GM21367 (cell line): ENCODE data around the gene OR51T1.
"Not testable (repeated sequence)": the region's sequence is repeated elsewhere in the genome, so short reads cannot be mapped to it uniquely, and the experiment has no call there.

Experiments
- ATAC-seq: cut with Tn5 transposase; IDR thresholded peaks from one replicate; pipeline ENCODE4 v1.9.1; 2021; ENCODE audit not compliant: unreplicated experiment

Gene OR51T1

GRCh38 chr11:4881860-4882500 lies at the start of gene OR51T1:
Gene OR51T1 (plus strand): TSS chr11:4881900. CDS start chr11:4881900, 0 bp downstream.
- no peak for ATAC-seq

GRCh38 chr11:4839851-4840549 lies 41.7 kb upstream of the OR51T1 start:
- ATAC-seq, result no peak

GRCh38 chr11:4848908-4849532 lies 32.7 kb upstream of the OR51T1 start, which contains the start of gene OR51S1:
Gene OR51S1 (minus strand): TSS chr11:4849208. CDS start chr11:4849208, 0 bp downstream.
- ATAC-seq, result no peak

GRCh38 chr11:4851033-4851432 lies 30.7 kb upstream of the OR51T1 start:
- ATAC-seq, result no peak

- not testable (repeated sequence) for ATAC-seq
Observed at GRCh38 chr11:4854286-4854685, 27.4 kb upstream of the OR51T1 start.

- no peak for ATAC-seq
Observed at GRCh38 chr11:4862447-4863236, 19.1 kb upstream of the OR51T1 start.

GRCh38 chr11:4863876-4864275 lies 17.8 kb upstream of the OR51T1 start:
- ATAC-seq, result no peak

GRCh38 chr11:4865855-4866254 lies 15.8 kb upstream of the OR51T1 start:
- ATAC-seq, result no peak

GRCh38 chr11:4881188-4881587 lies 512 bp upstream of the OR51T1 start:
- ATAC-seq, result no peak

- no peak for ATAC-seq
Observed at GRCh38 chr11:4882543-4882942, 843 bp downstream of the OR51T1 start.

GRCh38 chr11:4884361-4884760 lies 2.7 kb downstream of the OR51T1 start:
- no peak for ATAC-seq

- no peak for ATAC-seq
Observed at GRCh38 chr11:4886186-4886585, 4.5 kb downstream of the OR51T1 start.

- ATAC-seq, result no peak
Observed at GRCh38 chr11:4887591-4887990, 5.9 kb downstream of the OR51T1 start.

- no peak for ATAC-seq
Observed at GRCh38 chr11:4890279-4890678, 8.6 kb downstream of the OR51T1 start.

GRCh38 chr11:4891996-4892640 lies 10.4 kb downstream of the OR51T1 start:
- ATAC-seq, result no peak

- ATAC-seq, result no peak
Observed at GRCh38 chr11:4903484-4903883, 21.8 kb downstream of the OR51T1 start, which contains the start of gene OR51A7. Gene OR51A7 (plus strand): TSS chr11:4903783. CDS start chr11:4907370, 3,587 bp downstream.

GRCh38 chr11:4916581-4916980 lies 34.9 kb downstream of the OR51T1 start:
- ATAC-seq, result no peak

- no peak for ATAC-seq
Observed at GRCh38 chr11:4919250-4919649, 37.5 kb downstream of the OR51T1 start, which contains the start of gene OR51G2. Gene OR51G2 (minus strand): TSS chr11:4919350. CDS start chr11:4915663, 3,687 bp downstream.

GRCh38 chr11:4921796-4922195 lies 40.1 kb downstream of the OR51T1 start:
- no peak for ATAC-seq

- ATAC-seq, result no peak
Observed at GRCh38 chr11:4922304-4922703, 40.6 kb downstream of the OR51T1 start.

GRCh38 chr11:4924239-4924638 lies 42.5 kb downstream of the OR51T1 start, which contains the start of gene OR51G1:
Gene OR51G1 (minus strand): TSS chr11:4924339. CDS start chr11:4924339, 0 bp downstream.
- ATAC-seq, result no peak
